Measurements from ENCODE around the gene SCN2B. TPM values are rescaled to one million over a fixed set of nuclear protein-coding genes. Genes with fewer than 3 reads are reported as not detected.

Gene SCN2B
- total and polyA plus RNA-seq, 3 donors from 2014 or later = 0.24 to 0.70 (median 0.43) TPM

- intact Hi-C loops (cut with DNase I; ENCODE audit: low total_unique reads) = no loop called here
- no peak overlapping the region for H3K27ac ChIP-seq
- no peaks in the 10 kb centered on the region for H3K27me3 ChIP-seq
- 83 to 85% methylated on average over 7 to 9 of the region's 10 CpGs for WGBS, 2 donors
- no peaks in the 10 kb centered on the region for H3K36me3 ChIP-seq (ENCODE audit: low read depth, missing control alignments)
- no peaks in the 10 kb centered on the region for H3K9me3 ChIP-seq
- TF ChIP-seq POLR2A (IDR thresholded peaks at IDR 0.05) = no peak
- TF ChIP-seq CTCF (IDR thresholded peaks at IDR 0.05) = no peak
- no peak for DNase-seq
- H3K4me1 ChIP-seq = no peaks in the 10 kb centered on the region
- no peak overlapping the region for H3K4me3 ChIP-seq
These were observed 39.6 kb downstream of the SCN2B start for GRCh38 chr11:118136801-118137200.

- TF ChIP-seq CTCF (IDR thresholded peaks at IDR 0.05) = no peak
- no peak for TF ChIP-seq POLR2A (IDR thresholded peaks at IDR 0.05)
- H3K27ac ChIP-seq = no peak overlapping the region
- WGBS, 2 donors = 88 to 94% methylated on average over 2 of the region's 2 CpGs
- intact Hi-C loops (cut with DNase I; ENCODE audit: low total_unique reads) = no loop called here
- H3K27me3 ChIP-seq = no peaks in the 10 kb centered on the region
- H3K4me3 ChIP-seq = no peak overlapping the region
- DNase-seq = no peak
- H3K4me1 ChIP-seq = no peaks in the 10 kb centered on the region
- H3K9me3 ChIP-seq = no peaks in the 10 kb centered on the region
- H3K36me3 ChIP-seq (ENCODE audit: low read depth, missing control alignments) = no peaks in the 10 kb centered on the region
These were observed 40.1 kb downstream of the SCN2B start for GRCh38 chr11:118136341-118136740.

- Histone ChIP-seq H3K4me1 (no peaks in the 10 kb centered on the region), H3K36me3 (ENCODE audit: low read depth, missing control alignments) (no peaks in the 10 kb centered on the region), H3K9me3 (no peaks in the 10 kb centered on the region), H3K27ac (no peak overlapping the region), H3K4me3 (no peak overlapping the region), H3K27me3 (no peaks in the 10 kb centered on the region)
- TF ChIP-seq CTCF (IDR thresholded peaks at IDR 0.05) (no peak), POLR2A (IDR thresholded peaks at IDR 0.05) (no peak)
- 87 to 100% methylated on average over 3 to 5 of the region's 5 CpGs for WGBS, 2 donors
- no peak for DNase-seq
- intact Hi-C loops (cut with DNase I; ENCODE audit: low total_unique reads) = no loop called here
These were observed 40.7 kb downstream of the SCN2B start for GRCh38 chr11:118135796-118136165.

GRCh38 chr11:118135051-118135795 is 41.2 kb downstream of the SCN2B start:
- H3K27me3 ChIP-seq = no peaks in the 10 kb centered on the region
- H3K27ac ChIP-seq = no peak overlapping the region
- H3K4me1 ChIP-seq = no peaks in the 10 kb centered on the region
- 74 to 80% methylated on average over 6 to 7 of the region's 7 CpGs for WGBS, 2 donors
- TF ChIP-seq POLR2A (IDR thresholded peaks at IDR 0.05) = no peak
- no peak for TF ChIP-seq CTCF (IDR thresholded peaks at IDR 0.05)
- H3K4me3 ChIP-seq = no peak overlapping the region
- intact Hi-C loops (cut with DNase I; ENCODE audit: low total_unique reads) = no loop called here
- H3K9me3 ChIP-seq = no peaks in the 10 kb centered on the region
- H3K36me3 ChIP-seq (ENCODE audit: low read depth, missing control alignments) = no peaks in the 10 kb centered on the region
- no peak for DNase-seq

- H3K27me3 ChIP-seq = no peaks in the 10 kb centered on the region
- no peak for TF ChIP-seq POLR2A (IDR thresholded peaks at IDR 0.05)
- no peak for TF ChIP-seq CTCF (IDR thresholded peaks at IDR 0.05)
- no peak for DNase-seq
- intact Hi-C loops (cut with DNase I; ENCODE audit: low total_unique reads) = no loop called here
- no peaks in the 10 kb centered on the region for H3K4me1 ChIP-seq
- 91 to 95% methylated on average over 10 of the region's 10 CpGs for WGBS, 2 donors
- H3K9me3 ChIP-seq = no peaks in the 10 kb centered on the region
- H3K36me3 ChIP-seq (ENCODE audit: low read depth, missing control alignments) = no peaks in the 10 kb centered on the region
- no peak overlapping the region for H3K27ac ChIP-seq
- H3K4me3 ChIP-seq = no peak overlapping the region
These were observed 42.6 kb downstream of the SCN2B start for GRCh38 chr11:118133816-118134215.

All from testis (tissue), 3 donors.